Measurements from ENCODE around the gene C14orf119.
A peak's percentile ranks its signal among the peaks of the same experiment; 100 is the strongest.

The C14orf119 gene

DNA sequence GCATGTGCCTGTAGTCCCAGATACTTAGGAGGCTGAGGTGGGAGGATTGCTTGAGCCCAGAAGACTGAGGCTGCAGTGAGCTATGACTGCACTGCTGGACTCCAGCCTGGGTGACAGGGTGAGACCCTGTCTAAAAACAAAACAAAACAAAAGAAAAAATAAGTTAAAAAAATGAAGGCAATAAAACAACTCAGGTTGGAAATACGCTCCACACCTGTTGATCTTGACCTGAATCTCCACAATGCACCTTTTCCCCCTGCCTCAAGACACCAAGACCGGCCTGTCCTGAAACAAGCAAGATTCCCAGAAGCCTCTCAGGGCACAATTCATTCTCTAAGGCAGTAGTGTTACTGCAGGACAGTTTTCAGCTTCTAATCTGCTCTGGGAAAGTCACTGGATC, 44.6 kb downstream of the C14orf119 start:
- TF ChIP-seq, protein P1, sequence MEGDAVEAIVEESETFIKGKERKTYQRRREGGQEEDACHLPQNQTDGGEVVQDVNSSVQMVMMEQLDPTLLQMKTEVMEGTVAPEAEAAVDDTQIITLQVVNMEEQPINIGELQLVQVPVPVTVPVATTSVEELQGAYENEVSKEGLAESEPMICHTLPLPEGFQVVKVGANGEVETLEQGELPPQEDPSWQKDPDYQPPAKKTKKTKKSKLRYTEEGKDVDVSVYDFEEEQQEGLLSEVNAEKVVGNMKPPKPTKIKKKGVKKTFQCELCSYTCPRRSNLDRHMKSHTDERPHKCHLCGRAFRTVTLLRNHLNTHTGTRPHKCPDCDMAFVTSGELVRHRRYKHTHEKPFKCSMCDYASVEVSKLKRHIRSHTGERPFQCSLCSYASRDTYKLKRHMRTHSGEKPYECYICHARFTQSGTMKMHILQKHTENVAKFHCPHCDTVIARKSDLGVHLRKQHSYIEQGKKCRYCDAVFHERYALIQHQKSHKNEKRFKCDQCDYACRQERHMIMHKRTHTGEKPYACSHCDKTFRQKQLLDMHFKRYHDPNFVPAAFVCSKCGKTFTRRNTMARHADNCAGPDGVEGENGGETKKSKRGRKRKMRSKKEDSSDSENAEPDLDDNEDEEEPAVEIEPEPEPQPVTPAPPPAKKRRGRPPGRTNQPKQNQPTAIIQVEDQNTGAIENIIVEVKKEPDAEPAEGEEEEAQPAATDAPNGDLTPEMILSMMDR (IDR thresholded peaks at IDR 0.05; ENCODE audit: low read depth, low read length) = no peak
- no peak for DNase-seq (ENCODE audit: extremely low read depth, low read depth)

DNA sequence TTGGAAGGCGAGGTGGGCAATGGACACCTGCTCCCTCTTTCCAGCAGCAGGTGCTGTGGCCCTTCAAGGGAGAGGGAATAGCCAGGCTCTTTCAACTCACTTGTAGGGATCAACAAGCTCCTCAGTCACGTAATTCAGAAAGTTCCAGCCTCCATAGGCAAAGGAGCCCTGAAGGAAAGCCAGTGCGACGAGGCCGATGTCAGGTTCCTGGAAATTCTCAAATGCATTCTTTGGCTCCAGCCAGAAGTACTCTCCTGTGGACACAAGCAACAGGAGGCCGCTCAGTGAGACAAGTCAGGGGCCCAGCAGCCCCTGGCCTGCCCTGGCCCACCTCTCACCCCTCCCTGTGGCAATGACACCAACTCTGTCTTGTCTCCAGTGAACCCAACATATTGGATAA, 45.1 kb downstream of the C14orf119 start:
- TF ChIP-seq, protein P1 (IDR thresholded peaks at IDR 0.05; ENCODE audit: low read depth, low read length) = no peak
- DNase-seq (ENCODE audit: extremely low read depth, low read depth) = no peak

DNA sequence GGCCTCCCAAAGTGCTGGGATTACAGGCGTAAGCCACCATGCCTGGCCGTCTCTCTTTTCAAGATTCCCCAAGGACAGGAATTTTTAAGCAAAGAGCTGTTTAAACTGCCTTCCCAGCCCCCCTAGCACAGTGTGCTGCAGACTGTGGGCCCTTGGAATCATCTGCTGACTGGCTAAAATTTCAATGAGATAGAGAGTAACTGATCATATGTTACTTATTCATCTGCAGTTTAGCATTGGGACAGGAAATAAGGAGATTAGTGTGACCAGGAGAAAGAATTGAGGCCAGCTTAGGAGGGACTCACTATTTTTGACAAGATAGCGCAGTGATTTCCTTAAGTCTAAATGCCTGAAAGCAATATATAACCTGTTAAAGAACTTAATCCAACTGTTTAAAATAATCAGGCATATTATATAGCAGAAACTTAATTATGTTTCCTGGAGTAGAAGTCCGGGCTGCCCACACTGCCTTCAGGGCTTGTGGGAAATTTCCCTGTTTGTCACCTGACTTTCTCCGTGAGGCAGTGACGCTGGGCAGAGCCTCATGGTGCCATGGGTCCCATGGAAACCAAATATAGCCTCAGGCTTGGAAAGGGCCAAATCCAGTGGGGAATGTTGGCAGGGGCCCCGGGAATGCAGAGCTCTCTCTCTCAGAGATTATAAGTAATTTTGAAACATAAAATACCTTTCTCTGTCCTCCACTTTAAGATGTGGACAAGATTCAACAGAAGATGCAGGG, 46.6 kb downstream of the C14orf119 start:
- TF ChIP-seq, protein P1 (IDR thresholded peaks at IDR 0.05; ENCODE audit: low read depth, low read length) = no peak
- DNase-seq (ENCODE audit: extremely low read depth, low read depth) = peak; percentile 57

DNA sequence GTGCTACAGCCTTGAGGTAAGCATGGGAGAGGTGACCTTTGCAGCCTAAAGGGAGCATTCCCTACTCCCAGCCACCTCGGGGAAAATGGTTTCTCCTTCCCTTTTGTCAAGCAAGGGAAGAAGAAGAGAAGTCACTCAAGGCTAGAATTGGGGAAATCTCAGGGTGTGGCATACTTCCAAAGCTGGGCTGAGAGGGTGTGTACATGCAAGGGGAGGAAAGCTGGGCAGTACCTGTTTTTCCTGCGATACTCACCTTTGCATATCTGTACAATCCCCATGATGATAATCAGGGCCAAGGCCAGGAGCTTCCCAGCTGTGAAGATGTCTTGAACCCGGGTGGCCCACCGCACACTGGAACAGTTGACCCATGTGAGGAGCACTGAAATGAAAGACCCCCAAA, 47.5 kb downstream of the C14orf119 start:
- no peak for DNase-seq (ENCODE audit: extremely low read depth, low read depth)
- TF ChIP-seq, protein P1 (IDR thresholded peaks at IDR 0.05; ENCODE audit: low read depth, low read length) = no peak

DNA sequence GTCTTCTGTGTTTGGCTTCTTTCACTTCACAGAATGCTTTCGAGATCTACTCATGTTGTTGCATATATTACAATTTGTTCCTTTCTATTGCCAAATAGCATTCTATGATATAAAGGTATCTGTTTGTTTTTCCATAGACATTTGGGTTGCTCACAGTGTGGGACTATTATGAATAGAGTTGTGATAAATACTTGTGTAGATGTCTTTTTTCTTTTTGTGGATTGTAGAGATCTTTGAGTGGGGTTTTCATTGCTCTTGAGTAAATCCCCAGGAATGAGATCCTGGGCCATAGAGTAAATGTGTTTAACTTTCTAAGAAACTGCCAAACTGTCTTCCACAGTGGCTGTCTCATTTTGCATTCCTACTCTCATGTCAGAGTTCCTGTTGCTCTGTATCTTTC, 48.6 kb downstream of the C14orf119 start:
- TF ChIP-seq, protein P1 (IDR thresholded peaks at IDR 0.05; ENCODE audit: low read depth, low read length) = no peak
- no peak for DNase-seq (ENCODE audit: extremely low read depth, low read depth)

DNA sequence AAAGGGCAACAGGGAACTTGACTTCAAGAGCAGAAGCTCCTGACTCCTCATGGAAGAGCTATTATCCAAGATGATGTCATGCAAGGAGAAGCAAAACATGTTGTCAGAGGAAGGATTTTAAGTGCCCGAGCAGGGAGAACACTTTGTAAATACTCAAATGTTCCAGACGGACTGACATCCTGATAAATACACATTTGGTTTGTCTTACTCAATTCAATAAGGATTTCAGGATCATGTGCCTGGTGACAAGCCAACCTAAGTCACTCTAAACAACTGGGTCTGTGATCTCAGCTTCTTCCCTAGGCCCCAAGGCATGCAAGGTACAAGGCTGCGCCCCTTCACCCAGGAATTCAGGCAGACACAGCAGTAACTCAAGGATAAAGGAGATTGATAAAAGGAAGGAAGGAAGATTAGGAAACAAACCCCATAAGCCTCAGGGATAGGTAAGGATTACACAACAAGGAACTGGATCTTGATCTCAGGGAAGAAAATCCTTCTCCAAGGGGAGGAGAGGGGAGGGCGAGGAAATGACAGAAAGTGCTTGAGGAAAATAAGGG, 50.6 kb downstream of the C14orf119 start:
- no peak for DNase-seq (ENCODE audit: extremely low read depth, low read depth)
- TF ChIP-seq, protein P1 (IDR thresholded peaks at IDR 0.05; ENCODE audit: low read depth, low read length) = no peak

DNA sequence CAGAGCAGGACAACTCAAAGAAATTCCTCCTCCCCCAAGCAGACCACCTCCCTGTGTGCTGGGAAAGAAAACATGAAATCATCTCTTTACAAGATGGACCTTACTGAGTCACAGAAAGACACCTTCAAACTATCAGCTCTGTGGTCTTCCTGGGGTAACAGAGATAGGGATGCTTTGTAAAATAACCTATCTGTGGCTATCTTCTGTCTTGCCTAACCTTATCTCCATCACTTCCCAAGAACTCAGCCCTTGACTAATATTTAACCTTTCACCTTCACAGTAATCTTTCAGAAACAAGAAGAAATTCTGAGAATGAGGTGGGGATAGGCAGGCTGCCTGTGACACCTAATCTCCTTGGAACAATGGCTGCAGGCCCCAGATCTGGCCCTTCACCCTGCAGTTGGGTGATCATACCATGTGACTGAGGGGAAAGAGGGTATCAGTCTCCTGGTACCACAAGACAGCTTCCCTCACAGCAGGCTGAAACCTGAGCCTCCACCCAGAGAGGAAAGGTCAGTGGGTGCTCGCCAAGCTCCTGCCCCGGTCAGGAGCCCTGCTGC, 51.1 kb downstream of the C14orf119 start:
- TF ChIP-seq, protein P1 (IDR thresholded peaks at IDR 0.05; ENCODE audit: low read depth, low read length) = no peak

More for the DNA sequence above, 51.1 kb downstream of the C14orf119 start:
- DNase-seq (ENCODE audit: extremely low read depth, low read depth) = no peak
